Mammary epithelial cell (primary cell): Measurements from ENCODE around the gene HOXA6.

Experiments used
- CTCF ChIP-seq, 2 donors: IDR thresholded peaks in 1 of 2; conservative IDR thresholded peaks in 1 of 2; 2 replicates each; pipeline ENCODE4 v1.5.1; 2011 to 2012; ENCODE audit warnings: inconsistent platforms in 2 of 2, low read length in 2 of 2, mild to moderate bottlenecking in 2 of 2, control low read depth in 1 of 2, low read depth in 1 of 2; ENCODE audit not compliant: insufficient read depth in 1 of 2; ENCODE audit errors: extremely low read depth in 1 of 2
- EZH2 ChIP-seq: IDR thresholded peaks from 2 replicates; pipeline ENCODE4 v1.6.1; 2012; ENCODE audit warnings: low read length, inconsistent platforms, borderline replicate concordance

- TF ChIP-seq CTCF (conservative IDR thresholded peaks at IDR 0.05 in 1 of 2, IDR thresholded peaks at IDR 0.05 in 1 of 2; ENCODE audit: extremely low read depth in 1 of 2, insufficient read depth in 1 of 2, low read depth in 1 of 2, low read length in 2 of 2) (no peak), EZH2 (no peak)
Measured at GRCh38 chr7:27151341-27151930, 3.9 kb upstream of the HOXA6 start.
